Activated naive CD4-positive, alpha-beta T cell treated with anti-CD3 and anti-CD28 coated beads, Interleukin-2, amount 50 U/mL, for 72 hours (primary cell): Measurements from ENCODE around the gene NRXN3. TPM values are rescaled to one million over a fixed set of nuclear protein-coding genes. Genes with fewer than 3 reads are reported as not detected.
A peak's percentile ranks its signal among the peaks of the same experiment; 100 is the strongest.
"Not testable (repeated sequence)": the region's sequence is repeated elsewhere in the genome, so short reads cannot be mapped to it uniquely, and the experiment has no call there.

Source experiments
- ATAC-seq, 2 donors: fragments of 150-1000 bp; cut with Tn5 transposase; 2 replicates each; pipeline ENCODE4 v1.10.0; 2021; ENCODE audit warnings: mild to moderate bottlenecking in 2 of 2, moderate library complexity in 2 of 2
- DNase-seq, 2 donors: peaks; one replicate each; pipeline ENCODE4 v3.0.0; 2021 to 2022; ENCODE audit warnings: low spot score in 2 of 2
- H3K27ac Mint-ChIP-seq, 2 donors: one replicate each; pipeline ENCODE4 v1.8.0; 2022; ENCODE audit warnings: mild to moderate bottlenecking in 2 of 2, mixed read lengths in 2 of 2
- H3K36me3 Mint-ChIP-seq, 2 donors: one replicate each; pipeline ENCODE4 v1.8.0; 2022; ENCODE audit warnings: mixed read lengths in 2 of 2
- H3K9me3 Mint-ChIP-seq, 2 donors: one replicate each; pipeline ENCODE4 v1.8.0; 2022; ENCODE audit warnings: mixed read lengths in 2 of 2
- total RNA-seq, 2 donors: library from RNA; stranded (reverse); gene quantifications; one replicate each; pipeline ENCODE4 v1.2.3, GENCODE V29; 2022

The NRXN3 gene
- total RNA-seq, 2 donors from 2014 or later: not detected

DNA sequence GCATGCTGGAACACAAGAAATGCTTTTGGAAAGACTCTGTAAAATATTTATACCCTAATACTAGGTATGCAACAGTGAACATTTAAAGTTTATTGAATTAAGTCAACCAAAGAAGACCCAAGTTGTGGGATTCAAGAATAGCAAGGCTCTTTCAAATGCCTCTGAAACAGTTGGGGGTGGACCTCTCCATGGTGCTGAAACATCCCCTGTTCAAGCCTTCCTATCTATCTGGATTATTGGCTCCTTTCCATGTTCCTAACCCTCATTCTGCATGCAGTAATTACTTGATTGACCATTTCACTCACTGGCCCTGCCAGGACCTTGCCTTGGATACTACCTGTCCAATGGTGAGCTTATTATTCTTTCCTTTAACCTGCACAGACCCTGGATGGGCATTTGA is 349.7 kb downstream of the NRXN3 start:
- H3K27ac Mint-ChIP-seq: no peak overlapping the region
- H3K9me3 Mint-ChIP-seq: peaks cover 0 to 24% of the 10 kb centered on the region in 2 donors
- ATAC-seq (no peak), DNase-seq (peak in 1 of 2 donors; percentile 11)
- H3K36me3 Mint-ChIP-seq: no peaks in the 10 kb centered on the region

DNA sequence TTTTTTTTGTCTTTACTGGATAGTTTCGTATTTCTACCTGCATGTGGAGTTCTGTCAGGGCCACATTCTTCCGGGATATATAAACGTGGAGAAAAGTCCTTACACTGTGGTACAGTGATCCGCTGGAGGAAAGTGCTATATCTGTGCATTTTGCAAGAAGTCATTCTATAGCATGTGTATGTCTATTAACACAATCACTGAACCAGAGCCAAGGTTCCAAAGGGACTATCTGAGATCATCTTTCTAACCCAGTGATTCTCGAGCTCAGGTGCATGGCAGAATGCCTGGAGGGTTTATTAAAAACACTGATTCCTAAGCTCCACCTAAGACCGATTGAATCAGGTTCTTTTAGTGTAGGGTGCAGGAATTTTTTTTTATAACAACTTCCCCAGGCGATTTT is 354.0 kb downstream of the NRXN3 start:
- DNase-seq (no peak), ATAC-seq (no peak)
- Mint-ChIP-seq H3K27ac (no peak overlapping the region), H3K36me3 (no peaks in the 10 kb centered on the region), H3K9me3 (peaks cover 0 to 22% of the 10 kb centered on the region in 2 donors)

DNA sequence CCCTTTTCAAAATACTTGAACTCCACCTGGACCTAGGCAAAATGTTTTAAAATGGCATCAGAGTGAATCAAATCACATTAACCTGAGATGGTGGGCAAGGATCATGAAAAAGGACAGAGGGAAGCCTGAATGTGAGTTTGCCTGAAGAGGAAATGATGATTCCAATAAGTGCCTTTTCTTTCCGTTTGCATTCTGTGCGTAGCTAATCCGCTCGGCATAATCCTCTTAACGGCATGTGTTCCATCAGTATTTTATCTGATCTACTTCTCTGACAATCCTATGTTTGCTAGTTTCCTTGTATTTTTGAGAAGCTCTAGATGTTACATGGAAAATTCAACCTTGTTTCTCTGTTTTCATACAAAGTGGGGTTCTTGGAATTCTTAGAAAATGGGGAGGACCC is 354.6 kb downstream of the NRXN3 start:
- ATAC-seq (no peak), DNase-seq (no peak)
- Mint-ChIP-seq H3K36me3 (no peaks in the 10 kb centered on the region), H3K27ac (no peak overlapping the region), H3K9me3 (peaks cover 0 to 22% of the 10 kb centered on the region in 2 donors)

DNA sequence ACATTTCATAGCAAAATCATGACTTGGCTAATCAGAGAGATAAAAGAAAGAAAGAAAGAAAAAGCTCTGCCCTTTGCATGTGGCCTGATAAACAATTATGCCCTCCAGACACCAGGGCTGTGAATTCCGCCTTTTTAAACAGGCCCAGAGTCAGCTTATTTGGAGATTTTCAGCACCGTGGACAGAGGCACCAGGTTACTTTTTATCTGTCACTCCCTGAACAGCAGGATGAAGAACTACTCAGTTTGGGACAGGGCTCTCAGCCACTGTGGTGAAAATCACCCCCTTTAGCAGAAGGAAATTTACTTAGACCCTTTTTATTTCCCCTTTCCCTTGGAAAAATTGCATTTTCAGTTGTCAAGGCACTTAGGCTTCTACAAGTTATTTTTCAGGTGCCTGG is 359.9 kb downstream of the NRXN3 start:
- peak in 1 of 2 donors; percentile 2 for DNase-seq
- peaks cover 15 to 17% of the 10 kb centered on the region in 2 donors for H3K9me3 Mint-ChIP-seq

DNA sequence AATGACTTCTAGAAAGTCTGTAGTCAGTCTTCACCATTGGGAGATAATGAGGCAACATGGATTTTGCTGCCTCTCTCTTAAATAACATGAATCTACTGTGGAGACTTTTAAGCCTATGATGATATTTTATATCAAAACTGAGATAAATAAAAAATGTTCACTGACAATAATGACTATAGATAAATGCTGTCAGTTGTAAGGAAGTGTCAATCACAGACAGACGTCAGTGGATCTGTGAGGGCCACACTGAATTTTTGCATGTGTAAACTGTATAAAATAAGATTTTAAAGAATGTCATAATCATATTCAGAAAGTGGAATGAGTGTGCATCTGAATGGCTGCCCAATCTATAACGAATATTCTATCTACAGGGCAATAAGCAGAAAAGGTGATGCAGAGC is 364.0 kb downstream of the NRXN3 start:
- ATAC-seq (no peak), DNase-seq (no peak)
- no peaks in the 10 kb centered on the region for H3K36me3 Mint-ChIP-seq
- peaks cover 13 to 15% of the 10 kb centered on the region in 2 donors for H3K9me3 Mint-ChIP-seq
- no peak overlapping the region for H3K27ac Mint-ChIP-seq

More for the DNA sequence above, 359.9 kb downstream of the NRXN3 start:
- H3K36me3 Mint-ChIP-seq: no peaks in the 10 kb centered on the region
- no peak for ATAC-seq
- no peak overlapping the region for H3K27ac Mint-ChIP-seq

DNA sequence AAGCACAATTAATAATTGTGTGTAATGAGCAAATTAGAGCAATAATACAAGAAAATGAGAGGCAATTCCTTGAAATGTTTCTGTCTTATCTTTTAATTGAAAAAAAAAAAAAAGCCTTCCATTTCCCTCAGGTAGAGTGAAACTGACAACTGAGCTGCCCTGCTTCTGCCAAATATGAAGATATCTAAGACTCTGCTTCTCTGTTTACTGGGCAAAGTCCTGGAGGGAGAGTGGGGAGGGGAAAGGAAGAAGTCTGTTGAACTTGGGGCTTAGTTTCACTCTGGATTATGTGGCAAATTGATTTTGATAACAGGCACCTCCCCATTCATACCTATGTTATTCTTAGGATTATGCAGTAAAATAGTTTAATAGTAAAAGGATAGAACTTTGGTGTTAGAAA is 364.9 kb downstream of the NRXN3 start:
- H3K27ac Mint-ChIP-seq: no peak overlapping the region
- H3K36me3 Mint-ChIP-seq: peaks cover 0 to 4% of the 10 kb centered on the region in 2 donors
- ATAC-seq (no peak), DNase-seq (no peak)
- H3K9me3 Mint-ChIP-seq: peaks cover 18 to 20% of the 10 kb centered on the region in 2 donors

DNA sequence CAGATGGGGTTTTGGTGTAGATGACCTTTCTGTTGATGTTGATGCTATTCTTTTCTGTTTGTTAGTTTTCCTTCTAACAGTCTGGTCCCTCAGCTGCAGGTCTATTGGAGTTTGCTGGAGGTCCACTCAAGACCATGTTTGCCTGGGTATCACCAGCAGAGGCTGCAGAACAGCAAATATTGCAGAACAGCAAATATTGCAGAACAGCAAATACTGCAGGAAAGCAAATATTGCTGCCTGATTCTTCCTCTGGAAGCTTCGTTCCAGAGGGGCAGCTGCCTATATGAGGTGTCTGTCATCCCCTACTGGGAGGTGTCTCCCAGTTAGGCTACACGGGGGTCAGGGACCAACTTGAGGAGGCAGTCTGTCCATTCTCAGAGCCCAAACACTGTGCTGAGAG is 371.6 kb downstream of the NRXN3 start:
- DNase-seq, ATAC-seq, H3K27ac Mint-ChIP-seq: not testable (repeated sequence)
- H3K36me3 Mint-ChIP-seq: peaks cover 0 to 11% of the 10 kb centered on the region in 2 donors
- peaks cover 12 to 16% of the 10 kb centered on the region in 2 donors for H3K9me3 Mint-ChIP-seq

DNA sequence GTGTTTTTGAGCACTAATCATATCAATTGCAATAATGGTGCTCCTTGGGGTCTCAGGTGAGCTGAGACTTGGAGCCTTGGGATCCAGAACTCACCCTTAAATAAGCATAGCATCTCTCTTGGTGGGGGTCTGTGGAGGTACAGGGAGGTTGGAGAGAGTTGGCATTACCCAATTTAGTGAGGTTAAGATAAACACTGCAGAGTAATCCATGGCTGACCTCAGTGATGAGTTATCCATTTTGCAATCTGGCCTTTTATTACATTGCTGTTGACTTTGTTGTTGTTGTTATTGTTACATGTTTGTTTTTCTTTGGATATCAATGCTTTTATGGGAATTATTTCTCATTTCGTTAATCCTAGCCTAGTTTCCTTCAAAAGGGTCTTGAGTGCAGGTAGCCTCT is 373.3 kb downstream of the NRXN3 start:
- no peak for ATAC-seq
- no peak for DNase-seq
- peaks cover 12 to 16% of the 10 kb centered on the region in 2 donors for H3K9me3 Mint-ChIP-seq
- H3K27ac Mint-ChIP-seq: no peak overlapping the region
- H3K36me3 Mint-ChIP-seq: peaks cover 0 to 11% of the 10 kb centered on the region in 2 donors

DNA sequence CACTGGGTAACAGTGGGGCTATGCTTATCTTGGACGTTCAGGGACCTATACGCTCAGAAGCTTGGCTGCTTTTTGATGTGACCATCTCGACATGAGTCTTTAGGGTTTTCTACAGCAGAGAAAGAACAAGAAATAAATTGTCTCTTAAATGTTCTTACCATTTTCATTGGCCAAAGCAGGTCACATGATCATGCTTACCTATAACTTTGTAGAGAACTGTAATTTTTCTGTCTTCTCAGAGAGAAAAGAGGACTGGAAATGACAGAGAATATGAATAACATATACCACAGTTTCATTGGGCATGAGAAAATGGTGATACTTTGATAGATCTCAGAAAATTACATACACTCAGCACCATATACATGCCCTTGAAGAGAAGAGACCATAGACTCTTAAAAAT is 390.9 kb downstream of the NRXN3 start:
- DNase-seq (no peak), ATAC-seq (no peak)
- Mint-ChIP-seq H3K36me3 (no peaks in the 10 kb centered on the region), H3K9me3 (no peaks in the 10 kb centered on the region), H3K27ac (no peak overlapping the region)

DNA sequence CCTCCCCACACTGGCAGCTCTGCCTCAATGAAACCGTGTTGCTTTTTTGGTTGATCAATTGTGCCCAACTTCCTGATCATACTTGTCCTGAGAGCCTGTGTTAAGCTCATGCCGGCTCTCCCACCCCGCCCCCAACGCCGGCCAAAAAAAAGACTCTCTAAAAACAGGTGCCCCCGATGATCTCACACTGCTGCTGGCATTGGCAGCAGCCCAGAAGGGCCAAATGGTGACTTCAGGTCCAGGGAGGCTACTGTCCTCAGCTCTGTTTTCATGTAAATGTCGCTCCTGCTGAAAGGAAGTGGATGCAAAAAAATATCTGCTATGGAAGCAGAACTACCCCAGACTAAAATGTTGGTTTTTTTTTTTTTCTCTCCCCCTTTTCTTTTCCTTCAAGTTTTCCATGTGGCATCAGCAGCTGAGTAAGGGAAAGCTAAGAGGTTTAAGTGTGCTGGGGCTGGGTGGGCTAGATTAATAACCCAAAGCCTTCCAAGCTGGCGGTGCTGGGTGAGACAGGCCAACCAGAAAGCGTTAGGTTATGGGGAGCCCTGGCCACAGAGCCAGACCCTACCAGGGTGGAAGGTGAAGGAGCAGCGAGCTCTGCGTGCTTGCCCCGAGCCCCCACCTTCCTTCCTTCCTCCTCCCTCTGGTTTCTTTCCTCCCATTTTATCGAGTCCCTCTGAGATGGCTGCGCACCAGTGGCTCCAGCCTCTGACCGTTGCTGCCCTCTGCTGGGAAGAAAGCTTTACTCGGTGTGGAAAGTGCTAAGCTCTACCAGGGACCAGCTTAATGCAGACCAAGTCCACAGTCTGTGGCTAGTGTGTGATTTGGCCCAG is 396.1 kb downstream of the NRXN3 start:
- H3K36me3 Mint-ChIP-seq: no peaks in the 10 kb centered on the region
- DNase-seq: peak; percentile 55 to 73
- no peak overlapping the region for H3K27ac Mint-ChIP-seq

DNA sequence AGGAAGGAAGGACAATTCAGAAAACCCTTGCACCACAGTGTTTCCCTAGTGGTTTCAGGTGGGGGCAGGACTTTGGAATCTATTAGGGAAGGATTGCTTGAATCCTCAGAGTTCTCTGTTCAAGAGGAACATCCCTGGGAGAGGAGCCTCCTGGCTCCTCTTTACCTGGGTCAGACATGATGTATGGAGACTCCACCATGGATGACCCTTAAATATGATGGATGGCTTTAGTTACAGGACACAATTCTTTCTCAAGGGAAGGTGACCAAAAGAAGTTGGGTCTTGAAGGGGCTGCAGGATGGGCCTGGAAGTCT is 396.6 kb downstream of the NRXN3 start:
- ATAC-seq: peak in 1 of 2 donors; percentile 13

More for the DNA sequence above, 396.1 kb downstream of the NRXN3 start:
- H3K9me3 Mint-ChIP-seq: no peaks in the 10 kb centered on the region
- ATAC-seq: peak; percentile 85 to 96

DNA sequence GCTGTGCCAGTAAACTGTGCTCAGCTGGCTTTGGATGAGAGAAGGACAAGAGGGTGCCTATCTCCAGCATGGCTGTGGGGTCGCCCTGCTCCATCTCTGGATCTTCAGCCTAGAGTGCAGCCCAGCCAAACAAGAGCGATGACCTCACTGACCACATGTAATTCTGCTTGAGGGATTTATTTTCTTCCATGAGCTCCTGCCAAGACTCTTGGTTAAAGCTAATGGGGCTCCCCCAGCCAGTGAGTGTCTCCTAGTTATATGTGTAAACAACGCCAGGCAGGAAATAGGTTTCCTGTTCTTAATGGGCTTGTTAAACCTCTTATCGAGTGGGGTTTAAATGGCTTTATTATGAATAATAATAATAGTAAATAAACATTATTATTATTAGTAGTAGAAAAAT is 397.2 kb downstream of the NRXN3 start:
- no peaks in the 10 kb centered on the region for H3K36me3 Mint-ChIP-seq
- no peak for DNase-seq
- no peak overlapping the region for H3K27ac Mint-ChIP-seq
- no peaks in the 10 kb centered on the region for H3K9me3 Mint-ChIP-seq
- ATAC-seq: no peak

More for the DNA sequence above, 396.6 kb downstream of the NRXN3 start:
- H3K9me3 Mint-ChIP-seq: no peaks in the 10 kb centered on the region
- no peak overlapping the region for H3K27ac Mint-ChIP-seq
- no peak for DNase-seq
- H3K36me3 Mint-ChIP-seq: no peaks in the 10 kb centered on the region

DNA sequence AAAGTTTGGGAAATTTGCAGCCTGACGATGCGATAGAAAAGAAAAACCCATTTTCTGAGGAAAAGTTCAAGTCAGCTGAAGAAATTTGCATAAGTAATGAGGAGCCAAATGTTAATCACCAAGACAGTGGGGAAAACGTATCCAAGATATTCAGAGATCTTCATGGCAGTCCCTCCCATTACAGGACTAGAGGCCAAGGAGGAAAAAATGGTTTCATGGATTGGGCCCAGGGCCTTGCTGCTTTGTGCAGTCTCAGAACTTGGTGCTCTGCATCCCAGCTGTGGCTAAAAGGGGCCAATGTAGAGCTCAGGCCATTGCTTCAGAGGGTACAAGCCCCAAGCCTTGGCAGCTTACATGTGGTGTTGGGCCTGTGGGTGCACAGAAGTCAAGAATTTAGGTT is 403.6 kb downstream of the NRXN3 start:
- not testable (repeated sequence) for ATAC-seq, H3K27ac Mint-ChIP-seq, DNase-seq
- Mint-ChIP-seq H3K36me3 (peaks cover 11 to 14% of the 10 kb centered on the region in 2 donors), H3K9me3 (peaks cover 11 to 16% of the 10 kb centered on the region in 2 donors)

DNA sequence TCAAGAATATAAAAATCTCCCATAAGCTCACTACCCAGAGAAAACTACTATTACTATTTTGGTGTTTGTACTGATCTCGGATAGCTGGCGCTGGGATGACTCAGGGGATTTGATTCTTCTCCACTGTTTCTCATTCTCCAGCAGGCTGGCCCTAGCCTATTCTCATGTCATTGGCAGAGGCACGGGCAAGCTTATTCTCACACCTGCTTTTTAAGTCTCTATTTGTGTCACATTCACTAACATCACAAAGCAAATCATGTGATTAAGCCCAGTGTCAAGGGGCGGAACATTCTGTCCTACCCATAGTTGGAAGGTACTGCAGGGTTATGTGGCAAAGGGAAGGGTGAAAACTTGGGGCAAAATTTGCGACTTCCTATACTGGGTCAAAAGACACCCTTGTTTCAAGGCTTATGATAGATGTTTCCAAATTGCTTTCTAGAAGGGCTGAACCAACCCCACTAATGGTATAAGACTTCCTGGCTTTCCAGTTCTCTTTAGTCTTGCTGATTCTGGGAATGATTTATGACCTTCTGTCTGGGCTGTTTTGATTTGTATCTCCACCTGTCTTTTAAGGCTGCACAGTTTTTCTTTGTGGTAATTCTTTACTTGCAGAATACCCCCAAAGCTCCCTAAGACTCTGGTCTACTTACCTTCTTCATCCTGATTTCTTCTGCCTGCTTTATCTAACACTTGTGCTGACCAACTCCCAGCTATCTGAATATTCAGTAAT is 406.4 kb downstream of the NRXN3 start:
- no peak overlapping the region for H3K27ac Mint-ChIP-seq
- peaks cover 11 to 14% of the 10 kb centered on the region in 2 donors for H3K36me3 Mint-ChIP-seq
- H3K9me3 Mint-ChIP-seq: peaks cover 11 to 16% of the 10 kb centered on the region in 2 donors
- ATAC-seq (no peak), DNase-seq (no peak)

DNA sequence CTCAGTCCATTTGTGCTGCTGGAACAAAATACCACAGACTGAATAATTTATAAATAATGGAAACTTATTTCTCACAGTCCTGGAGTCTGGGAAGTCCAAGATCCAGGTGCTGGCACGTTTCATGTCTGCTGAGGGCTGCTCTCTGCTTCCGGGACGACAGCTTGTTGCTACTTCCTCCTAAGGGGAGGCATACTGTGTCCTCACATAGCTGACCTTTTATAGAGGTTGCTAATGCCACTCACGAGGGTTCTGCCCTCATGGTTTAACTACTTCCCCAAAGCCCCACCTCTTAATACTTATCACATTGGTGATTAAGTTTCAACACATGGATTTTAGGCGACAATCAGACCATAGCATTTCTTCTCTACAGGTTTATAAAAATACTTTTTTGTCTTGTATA is 411.1 kb downstream of the NRXN3 start:
- Mint-ChIP-seq H3K9me3 (no peaks in the 10 kb centered on the region), H3K36me3 (no peaks in the 10 kb centered on the region), H3K27ac (no peak overlapping the region)
- DNase-seq (no peak), ATAC-seq (no peak)

DNA sequence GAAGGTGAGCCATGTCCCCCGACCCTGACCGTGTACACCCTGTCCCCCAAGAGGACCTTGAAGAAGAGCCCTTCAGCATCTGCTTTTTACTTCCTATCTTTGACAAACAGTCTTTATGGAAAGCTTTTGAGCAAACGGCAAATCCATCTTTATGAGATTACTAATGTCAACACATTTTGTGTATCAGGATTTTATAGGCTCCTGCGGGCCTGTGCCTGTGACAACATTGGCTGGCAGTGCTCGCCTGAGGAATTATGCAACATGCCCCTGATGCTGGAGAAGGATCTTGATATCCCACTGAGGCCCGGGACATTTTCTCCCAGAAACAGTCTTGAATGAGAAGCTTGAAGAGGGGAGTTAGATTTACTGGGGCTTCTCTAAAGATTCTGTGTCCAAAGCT is 416.5 kb downstream of the NRXN3 start:
- Mint-ChIP-seq H3K27ac (no peak overlapping the region), H3K36me3 (no peaks in the 10 kb centered on the region), H3K9me3 (no peaks in the 10 kb centered on the region)
- no peak for DNase-seq
- no peak for ATAC-seq

DNA sequence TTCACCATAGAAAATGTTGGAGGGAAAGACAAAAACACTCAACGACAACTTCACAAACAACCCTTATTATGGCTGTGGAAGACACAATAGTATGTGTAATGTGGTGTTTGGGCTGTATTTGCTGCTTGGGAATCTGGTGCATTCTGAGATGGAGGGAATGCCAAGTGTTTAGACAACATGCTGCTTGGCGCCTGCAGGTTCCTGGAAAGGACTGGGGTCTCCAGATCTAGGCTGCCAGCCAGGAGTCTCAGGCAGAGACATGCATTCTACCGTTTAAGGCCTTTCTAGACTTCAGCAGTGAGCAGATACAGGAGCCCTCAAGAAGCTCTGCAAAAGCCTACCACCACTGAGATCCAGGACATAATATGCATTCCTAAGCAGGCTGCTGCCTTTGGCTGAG is 418.7 kb downstream of the NRXN3 start:
- DNase-seq (no peak), ATAC-seq (no peak)
- Mint-ChIP-seq H3K27ac (no peak overlapping the region), H3K36me3 (no peaks in the 10 kb centered on the region), H3K9me3 (no peaks in the 10 kb centered on the region)
